ENCODE results near the gene RAB22A. TPM values are rescaled to one million over a fixed set of nuclear protein-coding genes. Genes with fewer than 3 reads are reported as not detected.

Gene RAB22A
- total and polyA plus RNA-seq, 9 of the 15 experiments (the other 6 are each of a cell fraction or from before 2014, with no cell fraction given) = 1.1 to 8.0 (median 6.7) TPM

GRCh38 chr20:58328836-58329235 lies 19.3 kb downstream of the RAB22A start:
- TF ChIP-seq DIDO1 (tag; IDR thresholded peaks at IDR 0.05; ENCODE audit: low read depth) (no peak), ZBTB1 (CRISPR knock-in tag; IDR thresholded peaks at IDR 0.05; ENCODE audit: borderline replicate concordance, low read depth) (no peak), SMAD2 (IDR thresholded peaks at IDR 0.05; ENCODE audit: low read depth, low read length) (no peak), CUX1 (CRISPR knock-in tag; IDR thresholded peaks at IDR 0.05) (no peak), DPF2 (IDR thresholded peaks at IDR 0.05) (no peak), FOXP4 (CRISPR knock-in tag; IDR thresholded peaks at IDR 0.05; ENCODE audit: borderline replicate concordance) (no peak), KDM1A (IDR thresholded peaks at IDR 0.05) (no peak)
- TF ChIP-seq, protein P1, sequence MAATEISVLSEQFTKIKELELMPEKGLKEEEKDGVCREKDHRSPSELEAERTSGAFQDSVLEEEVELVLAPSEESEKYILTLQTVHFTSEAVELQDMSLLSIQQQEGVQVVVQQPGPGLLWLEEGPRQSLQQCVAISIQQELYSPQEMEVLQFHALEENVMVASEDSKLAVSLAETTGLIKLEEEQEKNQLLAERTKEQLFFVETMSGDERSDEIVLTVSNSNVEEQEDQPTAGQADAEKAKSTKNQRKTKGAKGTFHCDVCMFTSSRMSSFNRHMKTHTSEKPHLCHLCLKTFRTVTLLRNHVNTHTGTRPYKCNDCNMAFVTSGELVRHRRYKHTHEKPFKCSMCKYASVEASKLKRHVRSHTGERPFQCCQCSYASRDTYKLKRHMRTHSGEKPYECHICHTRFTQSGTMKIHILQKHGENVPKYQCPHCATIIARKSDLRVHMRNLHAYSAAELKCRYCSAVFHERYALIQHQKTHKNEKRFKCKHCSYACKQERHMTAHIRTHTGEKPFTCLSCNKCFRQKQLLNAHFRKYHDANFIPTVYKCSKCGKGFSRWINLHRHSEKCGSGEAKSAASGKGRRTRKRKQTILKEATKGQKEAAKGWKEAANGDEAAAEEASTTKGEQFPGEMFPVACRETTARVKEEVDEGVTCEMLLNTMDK (IDR thresholded peaks at IDR 0.05; ENCODE audit: borderline replicate concordance, insufficient read depth, low read depth, low read length, poor library complexity, severe bottlenecking) = no peak
- Histone ChIP-seq H3K9me1 (ENCODE audit: control insufficient read depth, insufficient read depth, low read length) (no peaks in the 10 kb centered on the region), H3K9ac (ENCODE audit: insufficient read depth in 1 of 2, low read depth in 2 of 2, low read length in 2 of 2) (no peak overlapping the region), H3K27me3 (ENCODE audit: control insufficient read depth in 2 of 2, insufficient read depth in 2 of 2, low read length in 2 of 2) (no peaks in the 10 kb centered on the region), H3K27ac (ENCODE audit: extremely low read depth, low read depth, low read length) (no peak overlapping the region), H3K9me3 (replicated peaks; ENCODE audit: control insufficient read depth, insufficient read depth, low read depth, low read length) (no peaks in the 10 kb centered on the region), H3K4me1 (replicated peaks in 1 of 2; ENCODE audit: control insufficient read depth in 2 of 2, insufficient read depth in 2 of 2, low read length in 2 of 2) (peaks cover 0 to 10% of the 10 kb centered on the region in 2 experiments; a peak in 2 of 5 replicates), H4K20me1 (replicated peaks; ENCODE audit: control insufficient read depth, insufficient read depth, low read length) (0 out of 2 replicates have a peak, but pooled peaks cover 2% of the 10 kb centered on the region), H2AFZ (ENCODE audit: low read depth, low read length) (no peak overlapping the region), H3K4me2 (ENCODE audit: insufficient read depth, low read length) (no peak overlapping the region), H3K4me3 (no peak overlapping the region), H3K36me3 (ENCODE audit: control insufficient read depth, insufficient read depth, low read length) (peaks cover 12% of the 10 kb centered on the region; the same call in 2 of the 3 replicates), H3K79me2 (ENCODE audit: control insufficient read depth, insufficient read depth, low read length) (peaks cover 62% of the 10 kb centered on the region)
- no peak for ATAC-seq
- no peak for DNase-seq (ENCODE audit: extremely low read depth in 1 of 4, low spot score in 3 of 4)
- WGBS (ENCODE audit: insufficient coverage, low coverage, missing lambda C conversion rate) = 83% methylated on average over 7 of the region's 7 CpGs
- ChIA-PET CTCF (ENCODE audit: low intra/inter-chr PET ratio) (no interaction called here), POLR2A (no interaction called here)
- no TSS peak for BruUV-seq (replicated peaks)
- in situ Hi-C loops (cut with MboI) (no loop called here), intact Hi-C loops (cut with micrococcal nuclease) (no loop called here)
- no peak for FAIRE-seq
